Epithelial cell of esophagus (primary cell): ENCODE measurements around the gene SGPL1.
A peak's percentile ranks its signal among the peaks of the same experiment; 100 is the strongest.

Experiments used
- DNase-seq: peaks from one replicate; pipeline ENCODE4 v3.0.0; 2010; ENCODE audit warnings: low read depth
- H3K4me3 ChIP-seq: 2 replicates; pipeline ENCODE4 v1.5.1; 2011; ENCODE audit warnings: mild to moderate bottlenecking, low read length, control low read depth
- CTCF ChIP-seq: IDR thresholded peaks from 2 replicates; pipeline ENCODE4 v1.5.1; 2011; ENCODE audit warnings: low read depth, mild to moderate bottlenecking, low read length, control low read depth, inconsistent platforms; ENCODE audit not compliant: insufficient read depth; ENCODE audit errors: missing control alignments

Gene SGPL1

GRCh38 chr10:70786799-70787415 lies 28.8 kb upstream of the SGPL1 start:
- no peak overlapping the region for H3K4me3 ChIP-seq
- peak; percentile 57 for DNase-seq
- TF ChIP-seq CTCF, result no peak

GRCh38 chr10:70791386-70792039 lies 24.2 kb upstream of the SGPL1 start:
- DNase-seq, result peak; percentile 17
- no peak overlapping the region for H3K4me3 ChIP-seq
- no peak for TF ChIP-seq CTCF

GRCh38 chr10:70795613-70796012 lies 20.1 kb upstream of the SGPL1 start:
- no peak overlapping the region for H3K4me3 ChIP-seq
- DNase-seq, result no peak
- no peak for TF ChIP-seq CTCF

- no peak overlapping the region for H3K4me3 ChIP-seq
- TF ChIP-seq CTCF, result no peak
- DNase-seq, result no peak
Observed at GRCh38 chr10:70797840-70798239, 17.9 kb upstream of the SGPL1 start.

GRCh38 chr10:70799124-70799523 lies 16.6 kb upstream of the SGPL1 start:
- peak; percentile 10 for DNase-seq
- no peak for TF ChIP-seq CTCF
- H3K4me3 ChIP-seq, result no peak overlapping the region

- H3K4me3 ChIP-seq, result no peak overlapping the region
- TF ChIP-seq CTCF, result no peak
- no peak for DNase-seq
Observed at GRCh38 chr10:70801854-70802253, 13.9 kb upstream of the SGPL1 start.
